GM23338 (cell line): ENCODE data around the gene GTF3C1.

Source experiments
- CTCF ChIP-seq, 2 experiments: fragments of 200-600 bp in 1 of 2; sonication (generic) in 1 of 2; conservative IDR thresholded peaks; 2 replicates each; pipeline versions ENCODE4 v1.5.1 to v1.6.1; 2016 to 2017; ENCODE audit warnings: antibody characterized with exemption in 2 of 2, low read depth in 2 of 2, mild to moderate bottlenecking in 2 of 2, moderate library complexity in 1 of 2
- EZH2 ChIP-seq: fragments of 200-600 bp; sonication (generic); IDR thresholded peaks from one replicate; pipeline ENCODE4 v1.8.0; 2017; ENCODE audit warnings: antibody characterized with exemption, mild to moderate bottlenecking, low read depth; ENCODE audit not compliant: unreplicated experiment
- JUNB ChIP-seq: IDR thresholded peaks from one replicate; pipeline ENCODE4 v1.6.1; 2016; ENCODE audit warnings: antibody characterized with exemption; ENCODE audit not compliant: unreplicated experiment
- POLR2AphosphoS5 ChIP-seq: IDR thresholded peaks from 2 replicates; pipeline ENCODE4 v1.6.1; 2016; ENCODE audit warnings: antibody characterized with exemption, low read depth

GRCh38 chr16:27482397-27483087 is 67.2 kb downstream of the GTF3C1 start:
- TF ChIP-seq EZH2: no peak
- no peak for TF ChIP-seq CTCF (conservative IDR thresholded peaks at IDR 0.05; ENCODE audit: low read depth in 2 of 2)
- no peak for TF ChIP-seq JUNB
- TF ChIP-seq POLR2AphosphoS5: no peak
